ENCODE measurements around the gene HAPLN3. TPM values are rescaled to one million over a fixed set of nuclear protein-coding genes. Genes with fewer than 3 reads are reported as not detected.

Gene HAPLN3
- total RNA-seq, 1 experiment from 2014 or later = 42.4 TPM

DNA sequence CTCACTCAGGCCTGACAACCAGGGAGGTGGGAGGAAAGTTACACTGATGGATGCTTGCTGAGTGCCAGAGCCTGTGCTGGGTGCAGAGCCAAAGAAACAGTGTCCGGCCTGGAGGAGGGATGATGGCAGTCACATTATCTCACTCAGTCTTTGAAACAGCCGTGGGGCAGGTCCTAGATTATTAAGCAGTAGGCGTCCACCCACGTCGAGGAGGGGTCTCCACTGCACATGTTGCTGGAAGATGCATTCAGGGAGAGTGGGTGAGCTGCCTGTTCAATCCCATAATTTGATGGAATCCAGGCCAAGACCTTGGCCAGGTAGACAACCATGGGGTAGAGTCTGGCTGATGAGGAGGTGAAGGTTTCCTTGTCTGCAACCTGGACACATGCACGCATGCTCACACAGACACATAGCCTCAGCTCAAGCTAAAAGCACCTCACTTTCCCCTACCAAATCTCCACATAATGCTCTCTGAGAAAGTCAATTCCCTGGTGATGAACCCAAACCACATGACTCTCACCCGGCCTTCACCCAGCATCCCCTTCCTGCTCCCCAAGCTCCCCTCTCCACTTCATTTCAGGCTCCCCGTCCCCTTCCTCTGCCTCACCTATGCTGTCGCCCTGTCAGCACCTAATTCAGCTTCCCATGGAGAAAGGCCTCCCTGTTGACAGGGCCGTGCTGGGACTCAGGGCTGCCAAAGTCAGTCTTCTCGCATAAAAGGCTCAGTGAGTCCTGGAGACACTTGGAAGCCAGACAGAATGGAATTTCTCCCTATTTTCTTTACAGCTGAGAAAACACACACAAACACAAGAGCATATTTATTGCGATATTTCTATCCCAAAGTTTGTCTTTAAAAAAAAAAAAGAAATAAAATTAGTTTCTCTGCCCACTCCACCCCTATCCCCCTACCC, 62.3 kb downstream of the HAPLN3 start:
- Histone ChIP-seq H3K4me2 (ENCODE audit: insufficient read depth, insufficient read length, low read length) (no peak overlapping the region), H3K79me1 (ENCODE audit: insufficient read depth, low read depth, low read length, poor library complexity, severe bottlenecking) (no peaks in the 10 kb centered on the region), H3K4ac (ENCODE audit: low read depth, low read length) (no peak overlapping the region), H4K20me1 (ENCODE audit: control insufficient read depth, insufficient read depth, insufficient read length) (no peaks in the 10 kb centered on the region), H3K4me1 (ENCODE audit: insufficient read depth, low read length) (no peaks in the 10 kb centered on the region), H3K27me3 (ENCODE audit: insufficient read depth, low read length) (no peaks in the 10 kb centered on the region), H3K23me2 (ENCODE audit: insufficient read length, low read depth, low read length, poor library complexity, severe bottlenecking) (no peaks in the 10 kb centered on the region), H3K56ac (ENCODE audit: insufficient read length, low read depth, low read length) (no peak overlapping the region), H3K18ac (ENCODE audit: insufficient read length, low read depth, low read length) (no peak overlapping the region), H3K79me2 (ENCODE audit: insufficient read depth, low read length) (no peaks in the 10 kb centered on the region), H3K14ac (ENCODE audit: insufficient read depth, low read length) (no peak overlapping the region), H2AK5ac (ENCODE audit: insufficient read length, low read length) (no peak overlapping the region), H3K23ac (ENCODE audit: insufficient read length, low read depth, low read length) (no peak overlapping the region), H2BK5ac (ENCODE audit: insufficient read length, low read length) (no peak overlapping the region), H3K27ac (ENCODE audit: insufficient read length, low read depth, low read length) (no peak overlapping the region), H4K5ac (ENCODE audit: insufficient read length, low read depth, low read length) (no peak overlapping the region), H3K9me3 (ENCODE audit: control insufficient read depth, low read depth, low read length) (no peaks in the 10 kb centered on the region), H2AFZ (ENCODE audit: low read length) (no peak overlapping the region), H2BK120ac (ENCODE audit: low read depth, low read length, poor library complexity, severe bottlenecking) (no peak overlapping the region), H4K8ac (replicated peaks; ENCODE audit: insufficient read length, low read depth, low read length) (no peak overlapping the region), H3K9ac (ENCODE audit: extremely low read depth, insufficient read length, low read length) (no peak overlapping the region), H2BK20ac (ENCODE audit: low read depth, low read length, poor library complexity, severe bottlenecking) (no peak overlapping the region), H2BK15ac (ENCODE audit: low read depth, low read length) (no peak overlapping the region), H3T11ph (ENCODE audit: low read length) (no peak overlapping the region), H2BK12ac (ENCODE audit: insufficient read length, low read depth, low read length) (no peak overlapping the region), H4K91ac (ENCODE audit: insufficient read length, low read depth, low read length) (no peak overlapping the region)
- Mint-ChIP-seq H3K27me3 (ENCODE audit: low read depth) (peaks cover 7% of the 10 kb centered on the region), H3K36me3 (ENCODE audit: insufficient read depth in 1 of 3, low read depth in 3 of 3) (no peaks in the 10 kb centered on the region), H3K4me1 (peaks cover 6 to 11% of the 10 kb centered on the region in 2 experiments), H3K4me3 (no peak overlapping the region), H3K9me3 (no peaks in the 10 kb centered on the region), H3K27ac (no peak overlapping the region)
- no peak for DNase-seq
- WGBS (ENCODE audit: extremely low coverage, insufficient read length, low lambda C conversion rate) = no CpG with 5 or more reads among the region's 12 CpGs
- TF ChIP-seq, protein P1, sequence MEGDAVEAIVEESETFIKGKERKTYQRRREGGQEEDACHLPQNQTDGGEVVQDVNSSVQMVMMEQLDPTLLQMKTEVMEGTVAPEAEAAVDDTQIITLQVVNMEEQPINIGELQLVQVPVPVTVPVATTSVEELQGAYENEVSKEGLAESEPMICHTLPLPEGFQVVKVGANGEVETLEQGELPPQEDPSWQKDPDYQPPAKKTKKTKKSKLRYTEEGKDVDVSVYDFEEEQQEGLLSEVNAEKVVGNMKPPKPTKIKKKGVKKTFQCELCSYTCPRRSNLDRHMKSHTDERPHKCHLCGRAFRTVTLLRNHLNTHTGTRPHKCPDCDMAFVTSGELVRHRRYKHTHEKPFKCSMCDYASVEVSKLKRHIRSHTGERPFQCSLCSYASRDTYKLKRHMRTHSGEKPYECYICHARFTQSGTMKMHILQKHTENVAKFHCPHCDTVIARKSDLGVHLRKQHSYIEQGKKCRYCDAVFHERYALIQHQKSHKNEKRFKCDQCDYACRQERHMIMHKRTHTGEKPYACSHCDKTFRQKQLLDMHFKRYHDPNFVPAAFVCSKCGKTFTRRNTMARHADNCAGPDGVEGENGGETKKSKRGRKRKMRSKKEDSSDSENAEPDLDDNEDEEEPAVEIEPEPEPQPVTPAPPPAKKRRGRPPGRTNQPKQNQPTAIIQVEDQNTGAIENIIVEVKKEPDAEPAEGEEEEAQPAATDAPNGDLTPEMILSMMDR (conservative IDR thresholded peaks at IDR 0.05) = no peak
